HG02588 (cell line): ENCODE measurements around the gene C1QBP.
A peak's percentile ranks its signal among the peaks of the same experiment; 100 is the strongest.
"Not testable (repeated sequence)": the region's sequence is repeated elsewhere in the genome, so short reads cannot be mapped to it uniquely, and the experiment has no call there.

ENCODE experiments used
- ATAC-seq: cut with Tn5 transposase; IDR thresholded peaks from one replicate; pipeline ENCODE4 v1.9.1; 2021; ENCODE audit warnings: mild to moderate bottlenecking, moderate library complexity; ENCODE audit not compliant: unreplicated experiment

C1QBP gene

GRCh38 chr17:5438716-5439445 is at the start of gene C1QBP:
Gene C1QBP (minus strand): TSS chr17:5439155. CDS start chr17:5439073, 82 bp downstream.
- ATAC-seq, result peak; percentile 81

DNA sequence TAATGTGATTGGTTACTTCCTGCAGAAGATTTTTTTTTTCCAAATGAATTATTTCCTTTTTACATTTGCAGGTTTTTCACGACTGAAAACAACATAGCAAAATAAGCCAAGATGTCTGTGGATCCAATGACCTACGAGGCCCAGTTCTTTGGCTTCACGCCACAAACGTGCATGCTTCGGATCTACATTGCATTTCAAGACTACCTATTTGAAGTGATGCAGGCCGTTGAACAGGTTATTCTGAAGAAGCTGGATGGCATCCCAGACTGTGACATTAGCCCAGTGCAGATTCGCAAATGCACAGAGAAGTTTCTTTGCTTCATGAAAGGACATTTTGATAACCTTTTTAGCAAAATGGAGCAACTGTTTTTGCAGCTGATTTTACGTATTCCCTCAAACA is 49.8 kb upstream of the C1QBP start:
- no peak for ATAC-seq

DNA sequence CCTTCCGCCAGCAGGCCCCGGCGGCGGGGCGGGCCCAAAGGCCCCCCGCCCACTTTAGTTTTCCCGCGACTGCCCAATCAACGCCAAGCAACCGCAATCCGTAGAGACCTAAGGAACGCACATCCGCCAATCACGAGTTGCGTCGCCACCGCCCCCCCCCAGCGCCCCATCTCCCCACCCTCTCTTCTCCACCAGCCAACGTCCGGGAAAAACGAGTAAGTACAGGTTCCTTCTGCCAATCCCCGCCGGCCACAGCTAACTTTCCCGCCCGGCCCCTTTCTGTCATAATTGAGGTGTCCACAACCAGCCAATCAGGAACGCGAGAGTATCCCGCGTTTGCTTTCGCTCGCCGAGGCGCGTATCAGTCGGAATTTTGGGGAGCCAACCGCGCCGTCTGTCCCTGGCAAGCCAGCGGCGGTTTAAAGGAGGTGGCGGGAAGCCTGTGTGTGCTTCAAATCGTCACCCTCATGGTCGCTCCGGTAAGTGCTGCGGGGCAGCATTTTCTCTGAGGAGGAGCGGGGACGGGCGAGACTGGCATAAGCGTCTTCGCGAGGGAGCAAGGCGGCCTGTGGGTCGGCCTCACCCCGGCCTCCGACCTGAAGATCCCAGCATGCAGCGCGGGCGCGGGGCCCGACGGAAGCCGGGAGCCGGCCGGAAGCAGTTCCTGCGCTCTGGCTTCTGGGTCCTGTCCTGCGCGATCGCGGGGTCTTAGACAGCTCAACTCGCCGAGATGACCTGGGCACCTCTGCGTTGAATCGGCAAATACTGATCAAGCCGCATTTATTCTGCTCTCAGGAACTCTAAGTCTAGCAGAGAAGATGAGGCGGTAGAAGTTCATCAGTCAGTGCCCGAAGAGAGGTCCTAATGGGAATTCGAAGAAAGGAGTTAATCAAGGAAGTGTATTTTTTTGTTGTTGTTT is 47.5 kb upstream of the C1QBP start, which contains the start of gene MIS12:
Gene MIS12 (plus strand): TSS at position 361 of the 919 bp plus-strand sequence. CDS start 2,297 bp downstream, outside the sequence.
- peak; percentile 79 for ATAC-seq

DNA sequence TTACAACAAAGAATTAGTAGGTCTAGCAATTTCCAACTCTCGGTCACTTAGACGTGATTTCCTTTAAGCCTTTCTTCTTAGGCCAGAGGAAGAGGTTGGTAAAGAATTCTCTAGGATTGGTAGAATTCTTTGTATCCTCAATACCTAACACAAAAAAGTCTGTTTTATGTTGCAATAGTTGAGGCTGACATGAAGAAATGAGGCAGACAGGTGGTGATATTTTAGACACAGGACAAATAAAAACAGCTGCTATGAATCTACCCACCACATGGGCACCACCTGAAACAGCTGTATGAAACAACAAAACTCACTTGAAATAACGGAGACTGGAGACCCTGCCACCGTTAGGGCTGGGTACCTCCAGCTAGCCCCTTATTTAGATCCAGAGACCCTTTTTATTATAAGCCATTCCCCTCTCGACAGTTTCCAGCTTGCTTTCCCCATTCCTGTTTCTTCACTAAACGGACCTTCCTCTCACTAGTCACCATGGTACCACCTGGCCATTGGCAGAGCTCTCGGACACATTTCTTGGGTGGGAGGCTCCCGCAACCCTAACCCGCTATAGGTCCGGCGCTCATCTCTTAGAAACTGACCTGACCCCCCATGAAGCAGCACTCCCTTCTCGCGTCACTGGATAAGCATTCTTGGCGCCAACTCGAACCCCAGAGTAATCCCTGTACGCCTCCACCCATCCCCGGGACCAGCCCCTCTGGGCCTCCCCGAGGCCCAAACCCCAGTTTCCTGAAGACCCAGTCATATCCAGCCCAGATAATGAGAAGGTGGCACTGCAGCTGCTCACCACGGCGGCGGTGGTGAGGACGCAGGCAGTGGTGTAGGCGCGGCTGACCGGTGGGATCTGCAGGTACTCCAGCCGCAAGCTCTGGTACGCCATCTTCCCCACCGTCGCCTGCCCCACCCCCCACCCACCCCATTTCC is 46.6 kb upstream of the C1QBP start, which contains the start of gene DERL2:
Gene DERL2 (minus strand): TSS at position 909 of the 936 bp plus-strand sequence. CDS start 17 bp downstream, at position 892.
- peak; percentile 15 for ATAC-seq

DNA sequence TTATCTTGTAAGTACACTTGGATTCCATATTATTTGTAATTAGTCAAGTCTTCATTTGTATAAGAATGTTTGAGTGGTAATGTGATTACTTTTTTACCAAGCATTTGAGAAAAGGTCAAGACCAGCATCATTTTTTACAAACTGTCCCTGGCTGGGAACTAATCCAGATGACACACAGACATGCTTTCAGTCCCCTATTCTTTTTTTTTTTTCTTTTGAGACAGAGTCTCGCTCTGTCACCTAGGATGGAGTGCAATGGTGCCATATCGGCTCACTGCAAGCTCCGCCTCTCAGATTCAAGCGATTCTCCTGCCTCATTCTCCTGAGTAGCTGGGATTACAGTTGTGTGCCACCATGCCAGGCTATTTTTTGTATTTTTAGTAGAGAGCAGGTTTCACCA is 42.5 kb upstream of the C1QBP start:
- ATAC-seq, result no peak

DNA sequence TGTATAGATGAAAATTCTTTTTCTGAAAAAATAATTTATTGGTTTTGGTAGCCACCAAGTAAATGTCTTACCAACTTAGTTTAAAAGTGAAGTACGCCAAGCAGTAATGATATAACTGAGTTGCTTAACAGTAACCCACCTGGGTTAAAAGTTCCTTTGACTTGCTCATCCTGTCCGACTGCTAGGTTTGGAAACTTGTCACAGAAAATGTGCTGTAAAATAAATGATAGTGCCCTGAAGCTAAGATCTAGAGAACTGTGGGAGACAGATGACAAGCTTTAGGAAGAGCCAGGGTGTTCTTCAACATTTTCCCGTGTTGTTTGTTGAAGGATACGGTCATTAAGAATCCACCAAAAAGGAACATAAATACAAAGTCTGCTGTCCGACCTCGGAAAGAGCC is 42.0 kb upstream of the C1QBP start:
- no peak for ATAC-seq

GRCh38 chr17:5478992-5479391 is 40.0 kb upstream of the C1QBP start:
- no peak for ATAC-seq

DNA sequence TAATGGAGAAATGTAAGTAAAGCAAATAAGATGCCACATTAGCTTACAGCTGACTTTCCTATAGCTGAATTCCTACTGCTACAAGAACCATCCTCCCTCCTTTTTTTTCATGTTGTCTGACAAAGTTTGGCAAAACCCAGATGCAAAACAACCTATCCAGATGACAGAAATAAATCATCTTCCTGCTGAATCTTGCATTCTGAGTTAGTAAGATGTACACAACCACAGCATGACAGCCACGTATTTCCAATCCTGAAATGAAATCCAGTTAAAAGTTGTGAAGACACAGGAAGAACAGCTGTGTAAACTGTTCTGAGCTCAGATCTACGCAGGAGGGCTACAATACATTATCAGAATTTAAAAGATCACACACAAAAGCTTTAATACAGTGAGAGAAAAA is 35.0 kb upstream of the C1QBP start:
- ATAC-seq, result no peak

DNA sequence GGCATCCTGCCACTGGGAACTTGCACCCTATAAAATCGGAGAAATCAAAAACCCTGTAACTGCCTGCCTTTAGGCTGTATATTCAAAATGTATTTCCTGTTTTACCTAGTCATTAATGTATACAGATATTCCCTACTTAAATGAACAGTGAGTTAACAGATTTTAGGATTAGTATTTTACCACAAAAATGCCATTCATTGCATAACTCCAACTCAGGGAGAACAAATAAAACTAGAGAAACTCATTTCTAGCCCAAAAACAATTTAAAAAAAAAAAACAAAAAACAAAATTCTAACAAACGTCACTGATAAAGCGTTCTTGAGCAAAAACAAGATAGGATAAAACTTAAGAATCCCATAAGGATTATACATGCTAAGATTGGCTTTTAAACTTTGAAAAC is 33.6 kb upstream of the C1QBP start:
- ATAC-seq, result no peak

DNA sequence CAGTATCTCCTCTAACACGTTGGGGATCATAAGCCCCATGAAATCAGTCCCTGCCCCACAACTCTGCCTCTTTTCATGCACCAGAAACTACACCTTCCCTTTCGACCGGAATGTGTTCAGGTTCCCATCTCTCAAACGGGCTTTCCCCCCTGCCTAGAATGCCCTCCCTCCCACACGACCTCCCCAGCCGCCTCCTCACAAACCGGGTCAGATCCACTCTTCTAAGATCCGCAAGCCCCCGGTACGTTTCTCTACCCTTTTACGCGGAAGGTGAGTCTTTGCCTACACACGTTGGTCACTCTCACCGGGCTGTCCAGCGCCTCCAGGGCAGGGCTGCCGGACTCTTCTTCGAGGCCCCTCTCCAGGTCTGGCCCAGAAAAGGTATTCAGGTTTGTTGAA is 29.1 kb upstream of the C1QBP start:
- peak; percentile 12 for ATAC-seq

DNA sequence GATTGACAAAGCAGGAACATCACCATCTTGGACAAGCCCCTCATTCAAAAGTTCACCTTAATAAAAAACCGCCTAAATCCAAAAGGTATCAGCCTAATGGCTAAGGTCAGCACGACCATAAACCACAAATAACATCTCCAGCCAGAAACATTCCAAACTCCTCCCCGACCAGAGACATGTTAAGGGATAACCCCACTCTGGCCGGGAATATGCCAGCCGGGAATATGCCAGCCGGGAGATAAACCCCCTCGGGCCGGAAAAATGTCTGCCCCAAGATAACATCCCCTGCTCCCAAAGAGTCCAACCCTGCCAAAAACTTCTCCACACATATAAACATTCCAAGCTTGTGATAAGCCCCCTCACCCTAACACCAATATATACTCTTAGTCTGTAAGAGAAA is 28.5 kb upstream of the C1QBP start:
- no peak for ATAC-seq

GRCh38 chr17:5466295-5466694 is 27.3 kb upstream of the C1QBP start:
- no peak for ATAC-seq

GRCh38 chr17:5464717-5465507 is 26.0 kb upstream of the C1QBP start:
- ATAC-seq, result no peak

DNA sequence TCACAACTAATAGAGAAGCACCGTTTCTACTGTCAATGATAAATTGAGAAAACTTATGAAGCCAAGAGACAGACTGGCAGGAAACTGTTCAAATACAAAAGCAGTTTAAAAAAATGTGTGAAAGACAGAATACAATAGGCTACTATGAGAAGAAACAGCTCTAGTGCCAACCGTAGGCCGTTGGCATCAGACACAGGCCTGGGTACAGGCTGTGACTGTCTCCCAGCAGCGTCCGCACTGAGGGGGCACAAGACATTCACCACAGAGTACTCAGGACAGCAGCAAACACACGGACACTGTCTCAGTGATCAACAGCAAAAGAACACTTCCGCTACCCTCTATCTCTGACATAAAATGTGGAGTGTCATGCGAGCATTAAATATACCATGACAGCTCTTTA is 7.8 kb upstream of the C1QBP start:
- ATAC-seq, result no peak

DNA sequence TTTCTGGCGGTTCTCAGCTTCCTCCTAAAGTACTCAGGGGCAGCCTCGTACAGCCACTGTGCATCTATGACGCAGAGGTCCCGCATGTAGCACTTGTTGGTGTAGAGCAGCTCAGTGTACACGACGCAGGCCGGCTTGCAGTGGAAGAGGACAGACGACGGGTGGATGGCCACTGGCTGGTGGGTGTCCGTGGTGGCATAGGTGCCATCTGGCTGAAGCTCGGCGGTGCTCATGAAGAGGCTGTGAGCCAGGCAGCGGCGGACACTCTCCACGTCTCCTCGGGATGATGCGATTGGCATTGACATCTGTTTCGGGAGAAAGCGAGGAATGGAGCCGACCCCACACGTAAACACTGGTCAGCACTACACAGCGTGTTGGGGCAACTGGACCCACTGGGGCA is 5.3 kb upstream of the C1QBP start:
- no peak for ATAC-seq

GRCh38 chr17:5443728-5444127 is 4.8 kb upstream of the C1QBP start:
- no peak for ATAC-seq

GRCh38 chr17:5439446-5439764 is 450 bp upstream of the C1QBP start:
- no peak for ATAC-seq

GRCh38 chr17:5437721-5438317 is 1.1 kb downstream of the C1QBP start:
- no peak for ATAC-seq

DNA sequence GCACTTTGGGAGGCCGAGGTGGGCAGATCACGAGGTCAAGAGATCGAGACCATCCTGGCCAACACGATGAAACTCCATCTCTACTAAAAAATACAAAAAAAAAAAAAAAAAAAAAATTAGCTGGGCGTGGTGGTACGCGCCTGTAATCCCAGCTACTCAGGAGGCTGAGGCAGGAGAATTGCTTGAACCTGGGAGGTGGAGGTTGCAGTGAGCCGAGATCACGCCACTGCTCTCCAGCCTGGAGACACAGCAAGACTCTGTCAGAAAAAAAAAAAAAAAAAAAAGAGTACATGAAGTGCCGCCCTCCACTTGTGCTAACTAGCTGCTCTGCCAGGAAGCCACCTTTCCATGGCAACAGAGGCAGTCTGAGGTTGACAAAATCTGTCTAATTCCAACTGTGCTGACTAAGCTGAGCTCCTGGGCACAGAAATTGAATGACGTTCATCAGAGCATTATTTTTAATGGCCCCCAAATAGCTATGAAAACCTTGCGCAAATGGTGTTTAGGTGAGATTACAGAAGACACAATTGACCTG is 3.1 kb downstream of the C1QBP start:
- ATAC-seq, result not testable (repeated sequence)
